SU-DHL-6 (cell line): Measurements from ENCODE around the gene PIBF1.

Experiments used
- H2AFZ ChIP-seq: fragments of 200-600 bp; sonication (generic); 2 replicates; pipeline ENCODE4 v1.6.1; 2014; ENCODE audit warnings: low read depth, mild to moderate bottlenecking, moderate library complexity, mixed read lengths, antibody characterized with exemption, low read length; ENCODE audit not compliant: severe bottlenecking
- H3F3A ChIP-seq: fragments of 200-600 bp; shearing (Covaris generic); 2 replicates; pipeline ENCODE4 v1.6.0; 2016; ENCODE audit warnings: antibody characterized with exemption, mild to moderate bottlenecking; ENCODE audit not compliant: insufficient read depth
- H3K27ac ChIP-seq: fragments of 200-600 bp; sonication (generic); 2 replicates; pipeline ENCODE4 v1.5.1; 2016; ENCODE audit warnings: low read depth, mild to moderate bottlenecking, low read length, moderate library complexity, mixed read lengths
- H3K27me3 ChIP-seq: fragments of 200-600 bp; sonication (generic), shearing (Covaris generic); 2 replicates; pipeline ENCODE4 v1.6.0; 2014; ENCODE audit warnings: mild to moderate bottlenecking, low read length
- H3K36me3 ChIP-seq: fragments of 200-600 bp; sonication (generic); 2 replicates; pipeline ENCODE4 v1.6.1; 2014; ENCODE audit warnings: mild to moderate bottlenecking, low read length, mixed read lengths
- H3K4me2 ChIP-seq: fragments of 300-600, 200-600 bp; shearing (Covaris generic), sonication (generic); 2 replicates; pipeline ENCODE4 v1.6.0; 2014; ENCODE audit warnings: low read length, low read depth, mild to moderate bottlenecking; ENCODE audit not compliant: poor library complexity, severe bottlenecking
- H3K4me3 ChIP-seq: fragments of 200-600 bp; sonication (generic); 2 replicates; pipeline ENCODE4 v1.5.1; 2014; ENCODE audit warnings: antibody characterized with exemption, low read length, mild to moderate bottlenecking, mixed read lengths; ENCODE audit not compliant: insufficient read depth, poor library complexity, severe bottlenecking
- H3K79me2 ChIP-seq: fragments of 200-600 bp; sonication (generic); 2 replicates; pipeline ENCODE4 v1.6.1; 2014; ENCODE audit warnings: mild to moderate bottlenecking, low read length, moderate library complexity; ENCODE audit not compliant: insufficient read depth
- H3K9ac ChIP-seq: fragments of 200-600 bp; sonication (generic); 2 replicates; pipeline ENCODE4 v1.7.0; 2014; ENCODE audit warnings: mild to moderate bottlenecking, low read length
- H3K9me2 ChIP-seq: fragments of 200-600 bp; sonication (generic); replicated peaks from 2 replicates; pipeline ENCODE4 v1.6.1; 2014; ENCODE audit warnings: low read length; ENCODE audit not compliant: insufficient read depth
- H3K9me3 ChIP-seq: fragments of 200-600 bp; sonication (generic); 2 replicates; pipeline ENCODE4 v1.6.1; 2014; ENCODE audit warnings: low read length, mixed read lengths; ENCODE audit not compliant: insufficient read depth
- H4K20me1 ChIP-seq: fragments of 200-600 bp; sonication (generic); 2 replicates; pipeline ENCODE4 v1.6.1; 2014; ENCODE audit warnings: low read depth, mild to moderate bottlenecking, antibody characterized with exemption, low read length, moderate library complexity, mixed read lengths
- EZH2phosphoT487 ChIP-seq: fragments of 200-600 bp; sonication (generic), shearing (Covaris generic); conservative IDR thresholded peaks from 2 replicates; pipeline ENCODE4 v1.6.1; 2018; ENCODE audit warnings: mild to moderate bottlenecking, antibody characterized with exemption, low read length, moderate library complexity, mixed read lengths
- TF ChIP-seq, protein P1 (sequence below): fragments of 200-600 bp; sonication (generic); IDR thresholded peaks from one replicate; pipeline ENCODE4 v1.5.1; 2017; ENCODE audit warnings: antibody characterized with exemption, mild to moderate bottlenecking, low read length, moderate library complexity; ENCODE audit not compliant: insufficient read depth, poor library complexity, severe bottlenecking

The PIBF1 gene

DNA sequence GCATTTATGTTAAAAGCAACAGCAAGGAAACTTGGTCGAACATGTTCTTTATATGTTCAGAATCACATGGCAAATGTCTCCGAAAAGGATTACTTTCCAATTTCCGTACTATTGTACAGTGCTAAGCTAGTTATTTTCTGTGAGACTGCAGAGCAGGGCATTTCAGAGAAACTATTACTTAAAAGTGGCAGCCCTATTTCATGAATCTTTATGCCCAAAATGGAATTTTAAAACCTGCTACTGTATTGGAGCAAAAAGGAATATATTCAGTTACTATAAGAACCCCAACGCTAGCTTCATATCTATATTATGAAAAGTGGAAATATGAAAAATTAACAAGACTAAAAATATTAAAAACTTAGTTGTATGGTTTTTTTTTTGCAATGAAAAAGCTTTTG is 274.6 kb downstream of the PIBF1 start:
- Histone ChIP-seq H3K27ac (no peak overlapping the region), H4K20me1 (peaks cover 4% of the 10 kb centered on the region; the same call in 1 of the 2 replicates), H3K27me3 (no peaks in the 10 kb centered on the region), H3K9ac (no peak overlapping the region), H3K4me2 (no peak overlapping the region), H3K36me3 (no peaks in the 10 kb centered on the region), H3K9me2 (no peaks in the 10 kb centered on the region), H3F3A (peaks cover 4% of the 10 kb centered on the region; the same call in 1 of the 2 replicates), H3K4me3 (no peak overlapping the region), H3K79me2 (no peaks in the 10 kb centered on the region), H2AFZ (no peak overlapping the region), H3K9me3 (no peaks in the 10 kb centered on the region)
- no peak for TF ChIP-seq EZH2phosphoT487
- TF ChIP-seq, protein P1, sequence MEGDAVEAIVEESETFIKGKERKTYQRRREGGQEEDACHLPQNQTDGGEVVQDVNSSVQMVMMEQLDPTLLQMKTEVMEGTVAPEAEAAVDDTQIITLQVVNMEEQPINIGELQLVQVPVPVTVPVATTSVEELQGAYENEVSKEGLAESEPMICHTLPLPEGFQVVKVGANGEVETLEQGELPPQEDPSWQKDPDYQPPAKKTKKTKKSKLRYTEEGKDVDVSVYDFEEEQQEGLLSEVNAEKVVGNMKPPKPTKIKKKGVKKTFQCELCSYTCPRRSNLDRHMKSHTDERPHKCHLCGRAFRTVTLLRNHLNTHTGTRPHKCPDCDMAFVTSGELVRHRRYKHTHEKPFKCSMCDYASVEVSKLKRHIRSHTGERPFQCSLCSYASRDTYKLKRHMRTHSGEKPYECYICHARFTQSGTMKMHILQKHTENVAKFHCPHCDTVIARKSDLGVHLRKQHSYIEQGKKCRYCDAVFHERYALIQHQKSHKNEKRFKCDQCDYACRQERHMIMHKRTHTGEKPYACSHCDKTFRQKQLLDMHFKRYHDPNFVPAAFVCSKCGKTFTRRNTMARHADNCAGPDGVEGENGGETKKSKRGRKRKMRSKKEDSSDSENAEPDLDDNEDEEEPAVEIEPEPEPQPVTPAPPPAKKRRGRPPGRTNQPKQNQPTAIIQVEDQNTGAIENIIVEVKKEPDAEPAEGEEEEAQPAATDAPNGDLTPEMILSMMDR, result no peak

DNA sequence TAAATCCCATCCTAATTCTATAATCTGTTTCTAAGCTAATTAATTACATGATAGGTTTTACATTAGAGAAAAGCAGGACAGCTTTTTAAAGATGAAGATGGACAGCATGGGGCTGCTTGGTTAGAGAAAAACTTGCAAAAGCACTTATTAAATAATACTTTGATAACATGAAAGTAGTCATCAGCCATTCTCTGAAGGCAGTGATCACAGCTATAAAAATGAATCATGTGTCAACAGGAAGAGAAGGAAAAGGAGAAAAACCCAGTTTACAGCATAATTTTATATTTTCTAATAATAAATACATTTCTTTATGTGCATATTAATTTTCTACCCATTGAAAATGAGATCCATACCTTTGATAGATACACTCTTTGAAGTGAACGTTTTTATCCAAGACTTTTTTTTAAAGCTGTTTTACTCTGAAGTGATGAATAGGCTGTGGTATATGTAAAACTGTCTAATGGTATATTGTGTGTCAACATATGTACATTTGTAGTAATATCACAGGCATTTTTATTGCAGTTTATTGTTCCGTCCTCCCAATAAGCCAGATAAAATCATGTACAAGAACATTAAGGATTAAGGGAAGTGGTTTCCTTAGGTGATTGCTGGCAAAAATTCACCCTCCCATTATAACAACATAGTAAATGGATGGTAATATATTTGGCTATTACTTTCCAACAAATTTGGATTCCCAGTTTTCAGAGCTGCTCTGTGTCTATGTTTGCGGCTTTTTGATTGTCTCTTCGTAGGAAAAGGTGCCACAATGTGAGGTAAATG is 275.5 kb downstream of the PIBF1 start:
- H3K9me3 ChIP-seq, result no peaks in the 10 kb centered on the region
- no peak overlapping the region for H3K27ac ChIP-seq
- peak overlapping the region; percentile 78 for H3K4me2 ChIP-seq
- no peaks in the 10 kb centered on the region for H3K9me2 ChIP-seq
- peak overlapping the region; percentile 71; the same call in 1 of the 2 replicates for H3K9ac ChIP-seq
- no peak overlapping the region for H3K4me3 ChIP-seq
- no peak for TF ChIP-seq EZH2phosphoT487
- TF ChIP-seq, protein P1, result no peak
- peaks cover 4% of the 10 kb centered on the region; the same call in 1 of the 2 replicates for H4K20me1 ChIP-seq
- H3F3A ChIP-seq, result peaks cover 4% of the 10 kb centered on the region; the same call in 1 of the 2 replicates
- no peaks in the 10 kb centered on the region for H3K36me3 ChIP-seq
- peak overlapping the region; percentile 94 for H2AFZ ChIP-seq
- no peaks in the 10 kb centered on the region for H3K79me2 ChIP-seq
- no peaks in the 10 kb centered on the region for H3K27me3 ChIP-seq

- H3K79me2 ChIP-seq, result no peaks in the 10 kb centered on the region
- peak overlapping the region; percentile 49 for H3K4me3 ChIP-seq
Measured at GRCh38 chr13:73058064-73058313, 276.1 kb downstream of the PIBF1 start.

More at GRCh38 chr13:73058064-73058313, 276.1 kb downstream of the PIBF1 start:
- Histone ChIP-seq H3K36me3 (no peaks in the 10 kb centered on the region), H3K4me2 (peak overlapping the region; percentile 78), H3K27me3 (no peaks in the 10 kb centered on the region), H3K9me3 (no peaks in the 10 kb centered on the region), H3K9ac (peak overlapping the region; percentile 71), H2AFZ (peak overlapping the region; percentile 94), H3K27ac (no peak overlapping the region), H3F3A (peaks cover 4% of the 10 kb centered on the region; the same call in 1 of the 2 replicates), H3K9me2 (no peaks in the 10 kb centered on the region), H4K20me1 (peaks cover 4% of the 10 kb centered on the region; the same call in 1 of the 2 replicates)
- TF ChIP-seq, protein P1, result no peak
- TF ChIP-seq EZH2phosphoT487, result no peak
